Right cardiac atrium (tissue), 5 donors: ENCODE data around the gene GNG4. TPM values are rescaled to one million over a fixed set of nuclear protein-coding genes. Genes with fewer than 3 reads are reported as not detected.
"Not testable (repeated sequence)": the region's sequence is repeated elsewhere in the genome, so short reads cannot be mapped to it uniquely, and the experiment has no call there.

Experiments
- ATAC-seq, 2 donors: fragments of 200-7000 bp; cut with Tn5 transposase; one replicate each; pipeline versions ENCODE4 v1.8.0 to v1.9.1; 2020; ENCODE audit warnings: moderate library complexity in 2 of 2, mild to moderate bottlenecking in 1 of 2
- DNase-seq, 3 donors: peaks; one replicate each; pipeline ENCODE4 v3.0.0-alpha.2; 2020
- H3K27ac ChIP-seq: one replicate; pipeline ENCODE4 v1.5.1; 2013; ENCODE audit warnings: mild to moderate bottlenecking, low read length, control low read depth, moderate library complexity
- H3K27me3 ChIP-seq: one replicate; pipeline ENCODE4 v1.6.1; 2013; ENCODE audit not compliant: control insufficient read depth, insufficient read depth
- H3K4me1 ChIP-seq: one replicate; pipeline ENCODE4 v1.6.1; 2013; ENCODE audit warnings: low read length; ENCODE audit not compliant: control insufficient read depth, insufficient read depth
- H3K4me3 ChIP-seq: one replicate; pipeline ENCODE4 v1.5.1; 2013; ENCODE audit warnings: low read length, control low read depth
- H3K9me3 ChIP-seq: one replicate; pipeline ENCODE4 v1.6.1; 2013; ENCODE audit warnings: low read length; ENCODE audit not compliant: control insufficient read depth
- WGBS: extraction: QIAGEN DNeasy Blood & Tissue Kit; methylation state at CpG from one replicate; pipeline ENCODE4 v1.1.7; 2013; 5-methylcytosine and 5-hydroxymethylcytosine counted together
- intact Hi-C, 4 donors: fragments of 100-400 bp; cut with DNase I; formaldehyde crosslinking; loops; one replicate each; pipeline versions ENCODE4 v1.11.0 to v1.14.0; 2022 to 2023
- polyA plus RNA-seq: library from polyadenylated mRNA; stranded (reverse); fragments of 200-250 nt; gene quantifications from one replicate; pipeline ENCODE4 v1.2.3, GENCODE V29; 2013
- total RNA-seq, 4 donors: library from RNA; stranded (reverse); fragmentation: NEBNext Ultra II Directional; extraction: Animal tissue kit (Norgen Biotek cat#: 25700); gene quantifications; one replicate each; pipeline ENCODE4 v1.2.1, GENCODE V29; 2021
- donor health status: healthy with polysubstance abuse.
- donor health status: DM: no; HTN: yes; CAD: no.
- donor health status: DM: no; HTN: no; CAD: no.
- donor health status: DM: no; HTN: yes; CAD: no; lungs with severe emphysema.
- donor health status: DM: yes; HTN: yes; CAD: no.

The GNG4 gene
- total and polyA plus RNA-seq, 5 donors: 0.11 TPM; not detected in 4

DNA sequence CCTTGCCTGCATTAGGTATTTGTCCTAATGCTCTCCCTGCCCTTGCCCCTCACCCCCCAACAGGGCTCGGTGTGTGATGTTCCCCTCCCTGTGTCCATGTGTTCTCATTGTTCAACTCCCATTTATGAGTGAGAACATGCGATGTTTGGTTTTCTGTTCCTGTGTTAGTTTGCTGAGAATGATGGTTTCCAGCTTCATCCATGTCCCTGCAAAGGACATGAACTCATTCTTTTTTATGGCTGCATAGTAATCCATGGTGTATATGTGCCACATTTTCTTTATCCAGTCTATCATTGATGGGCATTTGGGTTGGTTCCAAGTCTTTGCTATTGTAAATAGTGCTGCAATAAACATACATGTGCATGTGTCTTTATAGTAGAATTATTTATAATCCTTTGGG, 11.0 kb downstream of the GNG4 start:
- H3K27ac ChIP-seq, intact Hi-C loops, H3K27me3 ChIP-seq, H3K9me3 ChIP-seq, ATAC-seq, H3K4me3 ChIP-seq, H3K4me1 ChIP-seq, DNase-seq: not testable (repeated sequence)
- WGBS: 96% methylated on average over 2 of the region's 2 CpGs

DNA sequence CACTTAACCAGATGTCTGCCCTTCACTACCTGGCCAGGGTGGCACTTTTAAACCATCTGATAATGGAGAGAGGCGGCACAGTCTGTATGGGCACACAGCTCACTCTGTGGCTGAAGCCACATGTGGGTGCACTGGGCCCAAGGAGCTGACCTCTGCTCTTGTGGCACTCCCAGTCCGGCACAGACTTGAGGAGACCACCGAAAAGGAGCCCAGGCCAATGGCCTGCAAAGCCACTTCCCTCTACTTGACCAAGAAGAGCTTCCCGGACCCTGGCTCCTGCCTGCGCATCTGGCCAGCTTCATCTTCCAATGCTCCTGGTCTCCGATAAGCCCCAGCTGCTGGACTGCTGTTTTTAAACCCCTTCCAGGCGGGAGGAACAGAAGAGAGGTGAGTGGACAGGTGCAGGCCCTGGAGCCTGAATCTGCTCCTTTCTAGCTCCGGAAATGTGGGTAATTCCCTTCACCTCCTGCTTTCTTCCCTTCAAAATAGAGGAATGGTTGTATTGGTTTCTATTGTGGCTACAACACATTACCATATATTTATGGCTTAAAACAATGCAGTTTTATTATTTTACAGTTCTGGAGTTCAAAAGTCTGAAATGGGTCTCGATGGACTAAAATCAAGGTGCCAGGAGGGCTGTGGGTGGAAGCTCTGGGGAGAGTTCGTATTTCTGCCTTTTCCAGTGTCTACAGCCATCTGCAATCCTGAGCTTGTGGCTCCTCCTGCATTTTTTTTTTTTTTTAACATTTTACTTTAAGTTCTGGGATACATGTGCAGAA, 11.6 kb downstream of the GNG4 start:
- intact Hi-C loops: no loop called here
- H3K9me3 ChIP-seq: no peaks in the 10 kb centered on the region
- DNase-seq: no peak
- H3K27me3 ChIP-seq: no peaks in the 10 kb centered on the region
- no peak for ATAC-seq
- no peaks in the 10 kb centered on the region for H3K4me1 ChIP-seq
- no peak overlapping the region for H3K27ac ChIP-seq
- WGBS: 92% methylated on average over 10 of the region's 10 CpGs
- H3K4me3 ChIP-seq: no peak overlapping the region

DNA sequence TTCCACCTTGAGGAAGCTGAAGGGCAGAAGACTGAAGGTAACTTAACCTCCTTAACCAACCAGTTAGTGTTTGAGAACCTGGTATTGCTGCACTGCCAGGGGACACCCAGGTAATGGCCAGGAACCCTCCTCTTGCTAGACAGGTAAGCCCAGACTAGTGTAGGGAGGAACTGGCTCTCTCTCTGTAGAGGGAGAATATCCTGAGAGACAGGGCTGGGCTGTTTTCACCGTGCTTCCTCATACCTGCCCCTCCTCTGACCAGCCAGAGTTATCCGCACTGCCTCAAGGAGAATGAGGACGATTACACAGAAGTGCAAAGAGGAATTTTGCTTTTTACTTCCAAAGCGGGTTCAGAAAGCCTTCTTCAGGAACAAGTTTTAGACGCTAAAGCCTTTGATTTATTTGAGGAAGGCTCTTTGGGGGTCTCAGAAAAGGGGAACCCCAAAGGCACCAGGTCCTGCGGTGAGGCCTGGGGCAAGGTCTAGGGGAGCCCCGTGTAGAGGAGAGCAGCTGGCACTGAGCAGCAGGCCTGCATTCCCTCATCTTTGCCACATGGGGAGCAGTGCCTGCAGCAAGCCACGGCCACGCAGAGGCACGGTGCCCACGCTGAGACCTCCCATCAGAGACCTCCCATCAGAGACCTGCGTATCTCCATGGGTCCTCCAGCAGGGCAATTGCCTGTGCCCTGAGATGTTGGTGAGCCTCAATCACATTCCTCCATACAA, 13.5 kb downstream of the GNG4 start:
- intact Hi-C loops: no loop called here
- Histone ChIP-seq H3K4me1 (no peaks in the 10 kb centered on the region), H3K27ac (no peak overlapping the region), H3K9me3 (no peaks in the 10 kb centered on the region), H3K27me3 (no peaks in the 10 kb centered on the region), H3K4me3 (no peak overlapping the region)
- WGBS: 77% methylated on average over 12 of the region's 12 CpGs
- DNase-seq: no peak
- ATAC-seq: peak in 1 of 2 donors; percentile 29

DNA sequence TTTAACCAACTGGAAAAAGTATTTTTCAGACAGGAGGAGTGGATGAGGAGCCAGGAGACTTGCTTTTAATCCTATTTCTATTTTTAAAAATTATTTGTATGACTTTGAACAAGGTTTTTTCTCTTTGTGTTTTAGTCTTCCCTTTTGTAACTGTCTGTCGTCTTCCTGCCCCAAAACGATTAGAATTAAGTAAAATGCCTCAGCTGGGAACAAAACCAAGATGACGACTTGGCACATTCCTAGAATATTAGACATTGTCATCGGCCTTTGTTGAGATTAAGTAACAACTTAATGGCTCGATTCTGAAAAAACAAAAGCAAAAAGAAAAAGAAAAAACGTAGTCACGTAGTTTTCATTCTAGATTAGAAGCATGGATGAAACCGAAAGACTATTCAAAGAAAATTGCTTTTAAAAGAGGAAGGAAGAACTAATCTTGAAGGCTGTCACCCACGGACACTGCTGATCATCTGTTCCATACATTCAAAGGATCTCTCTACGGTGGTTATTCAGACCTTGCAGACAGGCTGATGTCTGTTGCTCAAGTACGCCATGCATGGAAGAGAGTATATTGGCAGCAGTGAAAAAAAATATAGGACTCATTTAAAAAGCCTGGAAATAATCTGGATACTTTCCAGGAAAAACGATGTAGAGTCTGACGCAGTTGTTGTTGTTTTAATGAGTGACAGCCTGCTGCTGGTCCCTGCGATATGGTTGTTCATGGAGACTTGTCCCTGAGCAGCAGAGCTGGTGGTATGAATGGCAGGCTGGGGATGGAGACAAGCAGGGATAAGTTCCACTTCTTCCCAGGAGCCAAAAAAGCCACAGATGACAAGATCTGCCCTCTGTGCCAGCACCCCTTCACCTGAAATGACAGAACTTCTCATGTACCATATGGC, 16.8 kb downstream of the GNG4 start:
- H3K9me3 ChIP-seq: no peaks in the 10 kb centered on the region
- WGBS: 23% methylated on average over 14 of the region's 14 CpGs
- ATAC-seq (peak in 1 of 2 donors; percentile 59), DNase-seq (no peak)
- H3K4me3 ChIP-seq: peak overlapping the region; percentile 39
- intact Hi-C loops: no loop called here
- no peaks in the 10 kb centered on the region for H3K27me3 ChIP-seq
- H3K4me1 ChIP-seq: no peaks in the 10 kb centered on the region
- no peak overlapping the region for H3K27ac ChIP-seq

DNA sequence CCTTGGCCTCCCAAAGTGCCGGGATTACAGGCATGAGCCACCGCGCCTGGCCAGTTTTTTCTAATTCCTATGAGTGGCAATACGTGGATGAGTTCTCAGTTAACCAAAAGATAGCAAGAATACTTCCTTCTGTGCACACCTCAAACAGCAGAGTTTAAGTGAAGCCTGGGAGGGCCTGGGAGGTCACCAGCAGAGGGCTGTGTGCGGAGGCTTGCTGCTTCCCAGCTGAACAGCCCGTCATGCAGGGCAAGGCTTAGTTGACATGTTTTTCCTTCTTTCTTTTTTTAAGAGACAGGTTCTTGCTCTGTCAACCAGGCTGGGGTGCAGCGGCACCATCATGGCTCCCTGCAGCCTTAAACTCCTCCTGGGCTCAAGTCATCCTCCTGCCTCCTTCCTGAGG, 17.8 kb downstream of the GNG4 start:
- intact Hi-C loops: no loop called here
- Histone ChIP-seq H3K4me1 (no peaks in the 10 kb centered on the region), H3K9me3 (no peaks in the 10 kb centered on the region), H3K27ac (no peak overlapping the region), H3K27me3 (no peaks in the 10 kb centered on the region), H3K4me3 (no peak overlapping the region)
- ATAC-seq (no peak), DNase-seq (no peak)
- WGBS: 87% methylated on average over 7 of the region's 7 CpGs

DNA sequence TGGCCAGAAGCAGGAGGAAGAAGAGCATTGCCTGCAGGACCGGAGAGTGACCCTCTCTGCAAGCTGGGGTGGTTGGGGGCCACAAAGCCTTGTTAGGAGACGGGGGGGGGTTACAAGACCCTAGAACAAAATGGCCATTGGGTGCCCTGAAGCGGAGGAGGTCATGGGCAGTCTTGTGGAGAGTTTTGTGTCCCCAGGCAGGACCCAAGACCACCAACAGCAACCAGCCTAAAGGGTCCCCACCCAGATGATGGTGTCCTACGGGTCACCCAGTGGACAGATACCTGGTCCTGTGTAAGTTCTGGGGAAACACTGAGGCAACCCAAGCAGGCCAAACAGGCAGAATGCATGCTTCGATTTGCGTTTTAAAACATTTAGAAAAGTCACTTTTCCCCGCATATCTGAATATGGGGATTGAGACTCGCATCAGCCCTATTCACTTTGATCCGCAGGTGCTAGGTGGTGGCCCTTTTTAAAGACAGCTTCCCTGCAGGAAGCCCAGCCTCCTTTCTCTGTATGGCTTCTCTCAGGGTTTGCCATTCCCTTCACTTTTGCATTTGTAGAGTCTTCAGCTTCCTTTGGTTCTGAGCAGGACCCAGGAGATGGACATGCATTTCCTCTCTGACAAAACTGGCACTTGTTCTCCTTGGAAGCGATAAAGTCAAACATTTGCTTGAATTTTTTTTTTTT, 21.1 kb downstream of the GNG4 start:
- Histone ChIP-seq H3K4me3 (no peak overlapping the region), H3K9me3 (no peaks in the 10 kb centered on the region), H3K27me3 (no peaks in the 10 kb centered on the region), H3K27ac (no peak overlapping the region), H3K4me1 (peaks cover 2% of the 10 kb centered on the region)
- intact Hi-C loops: no loop called here
- 87% methylated on average over 10 of the region's 10 CpGs for WGBS
- DNase-seq (no peak), ATAC-seq (no peak)

DNA sequence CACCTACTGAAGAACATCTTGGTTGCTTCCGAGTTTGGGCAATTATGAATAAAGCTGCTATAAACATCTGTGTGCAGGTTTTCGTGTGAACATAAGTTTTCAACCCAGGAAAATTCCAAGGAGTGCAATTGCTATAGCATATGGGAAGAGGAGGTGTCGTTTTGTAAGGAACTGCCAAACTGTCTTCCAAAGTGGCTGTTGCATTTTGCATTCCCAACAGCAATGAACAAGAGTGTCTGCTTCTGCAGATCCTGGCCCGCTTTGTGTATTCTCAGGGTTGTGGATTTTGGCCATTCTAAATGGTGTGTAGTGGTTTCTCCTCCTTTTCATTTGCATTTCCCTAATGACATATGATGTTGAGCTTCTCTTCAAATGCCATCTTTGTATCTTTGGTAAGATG, 23.8 kb downstream of the GNG4 start:
- WGBS: 92% methylated on average over 4 of the region's 4 CpGs
- no peaks in the 10 kb centered on the region for H3K9me3 ChIP-seq
- peaks cover 2% of the 10 kb centered on the region for H3K4me1 ChIP-seq
- H3K27me3 ChIP-seq: no peaks in the 10 kb centered on the region
- no peak overlapping the region for H3K27ac ChIP-seq
- intact Hi-C loops: no loop called here
- ATAC-seq: no peak
- no peak overlapping the region for H3K4me3 ChIP-seq
- no peak for DNase-seq

DNA sequence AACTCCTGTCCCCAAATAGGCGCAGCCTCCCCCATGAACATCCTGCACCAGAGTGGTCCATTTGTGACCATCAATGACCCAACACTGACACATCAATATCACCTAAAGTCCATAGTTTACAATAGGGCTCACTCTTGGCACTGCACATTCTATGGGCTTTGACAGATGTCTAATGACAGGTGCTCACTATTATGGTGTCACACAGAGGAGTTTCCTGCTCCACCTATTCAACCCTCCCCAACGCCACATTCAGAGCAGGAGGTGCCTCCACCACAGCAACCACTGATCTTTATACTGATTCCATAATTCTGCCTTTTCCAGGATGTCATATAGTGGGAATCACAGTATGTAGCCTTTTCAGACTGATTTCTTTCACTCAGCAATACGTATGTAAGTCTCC, 24.2 kb downstream of the GNG4 start:
- Histone ChIP-seq H3K27ac (no peak overlapping the region), H3K27me3 (no peaks in the 10 kb centered on the region), H3K4me3 (no peak overlapping the region), H3K4me1 (peaks cover 2% of the 10 kb centered on the region), H3K9me3 (no peaks in the 10 kb centered on the region)
- intact Hi-C loops: no loop called here
- 94% methylated on average over 3 of the region's 3 CpGs for WGBS
- DNase-seq (no peak), ATAC-seq (no peak)

DNA sequence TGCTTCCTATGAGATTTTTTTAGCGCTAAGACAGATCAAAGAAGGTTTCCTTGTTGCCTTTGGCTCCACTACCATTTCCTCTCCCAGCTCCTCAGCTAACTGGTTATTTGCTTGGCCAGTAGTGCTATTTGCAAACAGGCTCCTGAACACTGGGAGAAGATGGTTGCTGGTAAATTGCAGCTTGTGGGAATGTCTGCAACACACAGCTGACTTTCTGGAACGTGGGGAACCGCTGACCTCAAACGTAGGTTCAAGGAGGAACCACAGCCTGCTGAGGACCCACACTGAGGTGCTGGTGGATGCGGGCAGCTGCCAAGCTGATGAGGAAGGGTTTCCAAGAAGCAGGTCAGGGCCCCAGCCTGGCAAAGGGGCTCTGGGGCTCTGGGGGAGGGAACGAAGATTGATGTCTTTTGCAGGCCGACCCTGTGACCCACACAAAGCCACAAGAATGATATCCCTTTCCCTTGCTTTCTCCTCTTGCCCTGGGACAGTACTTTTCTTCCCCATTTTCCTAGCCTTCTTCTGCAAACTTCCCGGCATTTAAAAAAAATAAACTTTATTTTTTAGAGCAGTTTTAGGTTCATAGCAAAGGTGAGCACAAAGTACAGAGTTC, 24.8 kb downstream of the GNG4 start:
- Histone ChIP-seq H3K9me3 (no peaks in the 10 kb centered on the region), H3K4me3 (no peak overlapping the region), H3K27me3 (no peaks in the 10 kb centered on the region), H3K4me1 (peaks cover 2% of the 10 kb centered on the region), H3K27ac (no peak overlapping the region)
- no peak for DNase-seq
- peak; percentile 22 to 78 for ATAC-seq
- intact Hi-C loops: no loop called here
- 32% methylated on average over 8 of the region's 8 CpGs for WGBS
